ENCODE results near the gene SKOR1.

SKOR1 gene

GRCh38 chr15:67824197-67824968 lies 926 bp upstream of the SKOR1 start:
- Histone ChIP-seq H3K9me3 (replicated peaks in 1 of 11) (peaks cover 54 to 96% (median 81%) of the 10 kb centered on the region in 11 experiments), H3K27me3 (peaks cover 97 to 100% (median 100%) of the 10 kb centered on the region in 11 experiments), H3K4me3 (no peak overlapping the region)

DNA sequence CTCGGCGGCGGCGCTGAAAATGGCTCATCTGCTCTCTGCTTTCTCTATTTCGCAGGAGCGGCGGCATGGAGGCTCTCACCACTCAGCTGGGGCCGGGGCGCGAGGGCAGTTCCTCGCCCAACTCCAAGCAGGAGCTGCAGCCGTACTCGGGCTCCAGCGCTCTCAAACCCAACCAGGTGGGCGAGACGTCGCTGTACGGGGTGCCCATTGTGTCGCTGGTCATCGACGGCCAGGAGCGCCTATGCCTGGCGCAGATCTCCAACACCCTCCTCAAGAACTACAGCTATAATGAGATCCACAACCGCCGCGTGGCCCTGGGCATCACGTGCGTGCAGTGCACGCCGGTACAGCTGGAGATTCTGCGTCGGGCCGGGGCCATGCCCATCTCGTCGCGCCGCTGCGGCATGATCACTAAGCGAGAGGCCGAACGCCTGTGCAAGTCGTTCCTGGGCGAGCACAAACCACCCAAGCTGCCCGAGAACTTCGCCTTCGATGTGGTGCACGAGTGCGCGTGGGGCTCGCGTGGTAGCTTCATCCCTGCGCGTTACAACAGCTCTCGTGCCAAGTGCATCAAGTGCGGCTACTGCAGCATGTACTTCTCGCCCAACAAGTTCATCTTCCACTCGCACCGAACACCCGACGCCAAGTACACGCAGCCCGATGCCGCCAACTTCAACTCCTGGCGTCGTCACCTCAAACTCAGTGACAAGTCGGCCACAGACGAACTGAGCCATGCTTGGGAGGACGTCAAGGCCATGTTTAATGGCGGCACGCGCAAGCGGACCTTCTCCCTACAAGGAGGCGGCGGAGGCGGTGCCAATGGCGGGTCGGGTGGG lies 790 bp downstream of the SKOR1 start:
- no peak overlapping the region for H3K4me2 ChIP-seq

More at GRCh38 chr15:67824197-67824968, 926 bp upstream of the SKOR1 start:
- no peak for TF ChIP-seq Cebpa-rat (IDR thresholded peaks at IDR 0.05)
- H3K4me2 ChIP-seq, result peak overlapping the region in 4 of 11 experiments; percentile 17 to 26 (median 18); a peak in 3 of 22 replicates
- H3K27ac ChIP-seq, result no peak overlapping the region
- H4K20me1 ChIP-seq, result peaks cover 0 to 51% (median 10%) of the 10 kb centered on the region in 11 experiments; a peak in 11 of 22 replicates
- H3K36me3 ChIP-seq, result peaks cover 0 to 7% (median 0%) of the 10 kb centered on the region in 11 experiments; a peak in 3 of 22 replicates
- no peak overlapping the region for H3K9ac ChIP-seq
- peaks cover 0 to 6% (median 0%) of the 10 kb centered on the region in 10 experiments; a peak in 1 of 20 replicates for H3K4me1 ChIP-seq

DNA sequence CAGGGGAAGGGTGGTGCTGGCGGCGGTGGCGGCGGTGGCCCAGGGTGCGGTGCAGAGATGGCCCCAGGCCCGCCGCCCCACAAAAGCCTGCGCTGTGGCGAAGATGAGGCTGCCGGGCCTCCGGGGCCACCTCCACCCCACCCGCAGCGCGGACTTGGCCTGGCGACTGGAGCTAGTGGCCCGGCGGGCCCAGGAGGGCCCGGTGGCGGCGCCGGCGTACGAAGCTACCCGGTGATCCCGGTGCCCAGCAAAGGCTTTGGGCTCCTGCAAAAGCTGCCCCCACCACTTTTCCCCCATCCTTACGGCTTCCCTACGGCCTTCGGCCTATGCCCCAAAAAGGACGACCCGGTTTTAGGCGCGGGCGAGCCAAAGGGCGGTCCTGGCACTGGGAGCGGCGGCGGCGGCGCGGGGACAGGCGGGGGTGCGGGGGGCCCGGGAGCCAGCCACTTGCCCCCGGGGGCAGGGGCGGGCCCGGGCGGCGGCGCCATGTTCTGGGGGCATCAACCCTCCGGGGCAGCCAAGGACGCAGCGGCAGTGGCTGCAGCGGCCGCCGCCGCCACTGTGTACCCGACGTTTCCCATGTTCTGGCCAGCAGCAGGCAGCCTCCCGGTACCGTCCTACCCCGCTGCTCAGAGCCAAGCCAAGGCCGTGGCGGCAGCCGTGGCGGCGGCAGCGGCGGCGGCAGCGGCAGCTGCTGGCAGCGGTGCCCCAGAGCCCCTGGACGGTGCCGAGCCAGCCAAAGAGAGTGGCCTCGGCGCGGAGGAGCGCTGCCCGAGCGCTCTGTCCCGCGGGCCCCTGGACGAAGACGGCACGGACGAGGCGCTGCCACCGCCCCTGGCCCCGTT lies 1.6 kb downstream of the SKOR1 start:
- peaks cover 93 to 100% (median 100%) of the 10 kb centered on the region in 11 experiments for H3K27me3 ChIP-seq
- H3K9ac ChIP-seq, result no peak overlapping the region
- peaks cover 0 to 7% (median 0%) of the 10 kb centered on the region in 11 experiments; a peak in 3 of 22 replicates for H3K36me3 ChIP-seq
- no peak for TF ChIP-seq Cebpa-rat (IDR thresholded peaks at IDR 0.05)
- peak overlapping the region in 2 of 10 experiments; percentile 34 to 36; a peak in 1 of 20 replicates for H3K4me3 ChIP-seq
- H3K4me1 ChIP-seq, result peaks cover 0 to 7% (median 1%) of the 10 kb centered on the region in 10 experiments; a peak in 8 of 20 replicates
- H3K9me3 ChIP-seq (replicated peaks in 1 of 11), result peaks cover 68 to 87% (median 84%) of the 10 kb centered on the region in 11 experiments
- H4K20me1 ChIP-seq, result peaks cover 0 to 32% (median 7%) of the 10 kb centered on the region in 11 experiments; a peak in 9 of 22 replicates
- H3K27ac ChIP-seq, result no peak overlapping the region
- H3K4me2 ChIP-seq, result no peak overlapping the region

More for the DNA sequence above, 790 bp downstream of the SKOR1 start:
- Histone ChIP-seq H3K9me3 (replicated peaks in 1 of 11) (peaks cover 68 to 95% (median 88%) of the 10 kb centered on the region in 11 experiments), H3K27ac (no peak overlapping the region), H3K36me3 (peaks cover 0 to 7% (median 0%) of the 10 kb centered on the region in 11 experiments; a peak in 3 of 22 replicates), H3K27me3 (peaks cover 94 to 100% (median 100%) of the 10 kb centered on the region in 11 experiments), H3K4me3 (peak overlapping the region in 5 of 10 experiments; percentile 16 to 36 (median 34); a peak in 8 of 20 replicates), H4K20me1 (peaks cover 0 to 39% (median 7%) of the 10 kb centered on the region in 11 experiments; a peak in 10 of 22 replicates), H3K4me1 (peaks cover 0 to 6% (median 0%) of the 10 kb centered on the region in 10 experiments; a peak in 1 of 20 replicates), H3K9ac (no peak overlapping the region)
- TF ChIP-seq Cebpa-rat (IDR thresholded peaks at IDR 0.05), result no peak

- Histone ChIP-seq H3K9ac (no peak overlapping the region), H3K4me3 (0 out of 20 replicates have a peak overlapping the region, but pooled peaks of 1 of the 10 experiments have one; percentile 7), H3K27ac (no peak overlapping the region), H3K4me2 (no peak overlapping the region), H3K36me3 (peaks cover 0 to 7% (median 0%) of the 10 kb centered on the region in 11 experiments; a peak in 3 of 22 replicates), H3K27me3 (peaks cover 93 to 100% (median 100%) of the 10 kb centered on the region in 11 experiments), H3K4me1 (peaks cover 1 to 15% (median 9%) of the 10 kb centered on the region in 10 experiments; a peak in 19 of 20 replicates), H4K20me1 (peaks cover 0 to 32% (median 5%) of the 10 kb centered on the region in 11 experiments; a peak in 10 of 22 replicates), H3K9me3 (replicated peaks in 1 of 11) (peaks cover 63 to 79% (median 76%) of the 10 kb centered on the region in 11 experiments)
- no peak for TF ChIP-seq Cebpa-rat (IDR thresholded peaks at IDR 0.05)
Measured at GRCh38 chr15:67827562-67828277, 2.4 kb downstream of the SKOR1 start.

DNA sequence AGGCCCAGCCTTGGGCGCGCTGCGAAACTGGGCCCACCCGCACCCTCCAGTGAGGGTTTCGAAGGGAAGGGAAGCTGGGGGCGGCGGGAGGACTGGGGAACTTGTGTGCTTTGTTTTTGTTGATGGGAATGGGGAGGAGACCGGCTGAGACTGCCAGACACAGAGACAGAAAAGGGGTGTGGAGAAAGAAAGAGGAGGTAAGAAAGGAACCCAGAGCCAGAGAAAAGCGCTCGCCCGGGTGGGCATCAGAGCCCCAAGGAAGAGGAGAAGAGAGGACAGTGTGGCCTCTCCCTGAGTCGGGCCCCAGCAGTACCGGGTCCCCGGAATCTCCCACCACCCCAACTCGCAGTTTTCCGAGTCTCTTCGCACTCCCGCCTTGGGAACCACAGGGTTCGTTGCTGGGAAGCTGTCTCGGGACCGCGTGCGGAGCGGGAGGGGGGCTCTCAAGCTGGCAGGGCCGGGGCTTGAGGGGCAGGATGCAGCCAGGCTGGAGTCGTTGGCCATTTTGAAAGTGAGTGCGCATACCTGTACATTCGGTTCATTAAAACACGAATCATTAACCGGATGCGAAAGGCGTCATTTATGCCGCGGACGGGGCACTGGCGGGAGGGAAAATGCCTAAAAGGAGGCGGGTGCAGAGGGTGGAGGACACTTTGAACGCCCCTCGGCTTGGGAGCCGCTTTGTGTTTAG lies 3.1 kb downstream of the SKOR1 start:
- Histone ChIP-seq H3K27ac (no peak overlapping the region), H3K9ac (no peak overlapping the region), H3K9me3 (replicated peaks in 1 of 11) (peaks cover 56 to 72% (median 69%) of the 10 kb centered on the region in 11 experiments), H3K4me1 (peaks cover 8 to 22% (median 16%) of the 10 kb centered on the region in 10 experiments), H4K20me1 (peaks cover 0 to 32% (median 11%) of the 10 kb centered on the region in 11 experiments; a peak in 12 of 22 replicates), H3K36me3 (peaks cover 0 to 7% (median 0%) of the 10 kb centered on the region in 11 experiments; a peak in 3 of 22 replicates), H3K4me3 (0 out of 20 replicates have a peak overlapping the region, but pooled peaks of 2 of the 10 experiments have one; percentile 6 to 28), H3K4me2 (no peak overlapping the region), H3K27me3 (peaks cover 93 to 100% (median 100%) of the 10 kb centered on the region in 11 experiments)
- TF ChIP-seq Cebpa-rat (IDR thresholded peaks at IDR 0.05), result no peak

DNA sequence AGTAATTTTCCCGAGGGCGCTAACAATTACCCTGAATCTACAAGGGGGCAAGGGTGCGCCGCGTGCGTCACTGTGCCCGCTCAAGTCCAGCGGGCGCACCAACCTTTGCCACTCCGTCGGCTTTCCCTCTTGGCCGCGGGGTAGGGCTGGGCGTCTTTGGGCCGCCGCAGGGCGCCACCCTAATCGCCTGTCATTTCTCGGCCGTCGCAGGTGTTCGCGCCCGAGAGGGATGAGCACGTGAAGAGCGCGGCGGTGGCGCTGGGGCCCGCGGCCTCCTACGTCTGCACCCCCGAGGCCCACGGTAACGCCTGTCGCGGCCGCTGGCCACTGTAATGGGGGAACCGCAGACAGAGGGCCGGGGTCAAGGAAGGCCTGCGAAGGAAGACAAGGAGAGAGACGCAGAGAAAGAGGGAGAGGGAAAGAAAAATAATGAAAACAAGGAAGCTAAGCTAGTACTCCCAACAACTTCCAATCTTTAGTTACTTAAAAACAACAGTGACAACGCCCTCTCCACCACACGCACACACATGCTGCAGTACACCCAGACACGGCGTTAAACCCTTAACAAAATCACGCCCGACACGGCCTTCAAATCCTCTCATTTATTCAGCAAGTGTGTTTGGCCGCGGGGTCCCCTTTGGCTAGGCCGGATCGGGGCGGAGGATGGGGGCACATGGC lies 3.8 kb downstream of the SKOR1 start:
- H3K36me3 ChIP-seq, result peaks cover 0 to 7% (median 0%) of the 10 kb centered on the region in 11 experiments; a peak in 3 of 22 replicates
- no peak overlapping the region for H3K27ac ChIP-seq
- H4K20me1 ChIP-seq, result peaks cover 0 to 33% (median 8%) of the 10 kb centered on the region in 11 experiments; a peak in 12 of 22 replicates
- H3K4me1 ChIP-seq, result peaks cover 15 to 27% (median 23%) of the 10 kb centered on the region in 10 experiments
- no peak for TF ChIP-seq Cebpa-rat (IDR thresholded peaks at IDR 0.05)
- H3K4me2 ChIP-seq, result no peak overlapping the region
- H3K4me3 ChIP-seq, result peak overlapping the region in 2 of 10 experiments; percentile 6 to 28; a peak in 1 of 20 replicates
- H3K9ac ChIP-seq, result no peak overlapping the region
- peaks cover 93 to 100% (median 100%) of the 10 kb centered on the region in 11 experiments for H3K27me3 ChIP-seq
- peaks cover 50 to 66% (median 63%) of the 10 kb centered on the region in 11 experiments for H3K9me3 ChIP-seq (replicated peaks in 1 of 11)
